K562 (cell line): Measurements from ENCODE around the gene AKAP6.

ENCODE experiments used
- CTBP1 ChIP-seq: fragments of 450-650 bp; IDR thresholded peaks from 2 replicates; pipeline ENCODE4 v1.6.1; 2016; ENCODE audit warnings: borderline replicate concordance
- E2F5 ChIP-seq: sonication (generic); formaldehyde crosslinking; IDR thresholded peaks from 2 replicates; pipeline ENCODE4 v1.8.0; 2022; ENCODE audit warnings: mild to moderate bottlenecking, missing genetic modification reagents
- HNRNPL ChIP-seq: fragments of 200-400 bp; formaldehyde crosslinking; IDR thresholded peaks from 2 replicates; pipeline ENCODE4 v1.6.1; 2017; ENCODE audit warnings: low read depth, mild to moderate bottlenecking, low read length
- LEF1 ChIP-seq: fragments of 450-650 bp; IDR thresholded peaks from 2 replicates; pipeline ENCODE4 v1.6.1; 2016; ENCODE audit warnings: mild to moderate bottlenecking
- NCOR1 ChIP-seq: fragments of 450-650 bp; IDR thresholded peaks from 2 replicates; pipeline ENCODE4 v1.6.1; 2016; ENCODE audit warnings: mild to moderate bottlenecking, moderate library complexity
- NFYB ChIP-seq: IDR thresholded peaks from 2 replicates; pipeline ENCODE4 v1.6.1; 2011; ENCODE audit warnings: mild to moderate bottlenecking, moderate library complexity; ENCODE audit not compliant: insufficient read length; ENCODE audit errors: extremely low read depth
- ZNF639 ChIP-seq, 2 experiments: fragments of 200-800 bp in 1 of 2; sonication (Bioruptor generic) in 1 of 2; sonication (generic) in 1 of 2; formaldehyde crosslinking in 1 of 2; IDR thresholded peaks in 1 of 2; conservative IDR thresholded peaks in 1 of 2; 2 replicates each; pipeline versions ENCODE4 v1.5.0 to v1.6.1; 2016 to 2020; ENCODE audit warnings: missing compliant biosample characterization in 1 of 2, missing genetic modification characterization in 1 of 2, missing genetic modification reagents in 1 of 2
- ZNF79 ChIP-seq: fragments of 250-450 bp; sonication (Bioruptor Pico); IDR thresholded peaks from 2 replicates; pipeline ENCODE4 v1.4.0; 2020; ENCODE audit warnings: low read depth, mild to moderate bottlenecking, moderate library complexity

GRCh38 chr14:32397861-32398640, 69.0 kb downstream of the AKAP6 start:
- TF ChIP-seq CTBP1: no peak
- TF ChIP-seq ZNF79 (CRISPR knock-in tag): no peak
- no peak for TF ChIP-seq LEF1
- no peak for TF ChIP-seq NFYB
- no peak for TF ChIP-seq ZNF639 (CRISPR knock-in tag; conservative IDR thresholded peaks at IDR 0.05 in 1 of 2, IDR thresholded peaks at IDR 0.05 in 1 of 2)
- TF ChIP-seq E2F5: no peak
- no peak for TF ChIP-seq NCOR1
- TF ChIP-seq HNRNPL: no peak
